ENCODE results near the gene SLC19A1. TPM values are rescaled to one million over a fixed set of nuclear protein-coding genes. Genes with fewer than 3 reads are reported as not detected.

The SLC19A1 gene
- total and polyA plus RNA-seq, 4 experiments from 2014 or later: 7.4 to 9.8 (median 8.2) TPM

DNA sequence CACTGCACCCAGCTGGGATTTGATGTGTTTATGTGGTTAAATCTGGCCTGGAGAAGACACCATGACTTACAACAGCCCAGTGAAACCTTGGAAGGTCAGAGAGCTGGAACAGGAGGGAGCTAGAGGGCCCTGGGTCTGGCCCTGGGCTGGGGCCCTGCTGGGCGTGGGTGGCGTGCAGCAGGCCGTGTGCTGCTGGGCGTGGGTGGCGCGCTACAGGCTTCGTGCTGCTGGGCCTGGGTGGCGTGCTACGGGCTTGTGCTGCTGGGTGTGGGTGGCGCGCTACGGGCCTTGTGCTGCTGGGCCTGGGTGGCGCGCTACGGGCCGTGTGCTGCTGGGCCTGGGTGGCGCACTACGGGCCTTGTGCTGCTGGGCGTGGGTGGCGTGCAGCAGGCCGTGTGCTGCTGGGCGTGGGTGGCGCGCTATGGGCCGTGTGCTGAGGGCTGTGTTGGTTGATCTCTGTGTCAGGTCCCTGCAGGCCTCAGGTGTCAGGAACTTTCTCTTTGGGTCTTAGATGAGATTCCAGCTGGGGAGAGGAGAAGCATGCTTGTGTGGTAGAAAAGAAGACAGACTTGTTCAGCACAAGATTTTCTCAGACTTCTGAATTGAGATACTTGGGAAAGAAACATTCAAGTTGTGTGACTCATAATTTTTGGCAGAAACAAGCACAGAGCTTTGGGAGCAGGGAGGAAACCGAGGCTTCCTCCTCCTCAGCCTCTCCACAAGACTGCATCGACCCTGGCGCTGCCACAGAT lies 71.3 kb downstream of the SLC19A1 start:
- intact Hi-C loops (cut with micrococcal nuclease): loop anchor here (10.0 kb wide), 1 partner anchor 454 kb away; no protein-coding TSS in a partner anchor
- ChIA-PET POLR2A (ENCODE audit: partially characterized antibody) (interaction anchor here (1.4 kb wide), 1 partner anchor 12 kb away, joined by 6 read pairs; no protein-coding TSS in a partner anchor), CTCF (ENCODE audit: partially characterized antibody) (interaction anchor here (1.4 kb wide), 1 partner anchor 333 kb away, joined by 3 read pairs; no protein-coding TSS in a partner anchor)
- peaks cover 9 to 17% (median 15%) of the 10 kb centered on the region in 4 donors for H3K4me1 Mint-ChIP-seq
- H3K9me3 ChIP-seq (ENCODE audit: control insufficient read depth in 1 of 2, low read length in 2 of 2): no peaks in the 10 kb centered on the region
- no peaks in the 10 kb centered on the region for H3K36me3 ChIP-seq (ENCODE audit: insufficient read depth, low read length)
- no peak overlapping the region for H3K27ac ChIP-seq (ENCODE audit: low read depth, low read length)
- H3K27me3 Mint-ChIP-seq: no peaks in the 10 kb centered on the region
- peak overlapping the region in 3 of 8 donors; percentile 13 to 63 (median 52) for H3K4me3 Mint-ChIP-seq
- no peaks in the 10 kb centered on the region for H3K36me3 Mint-ChIP-seq
- H3K4me3 ChIP-seq (ENCODE audit: low read length in 2 of 2): no peak overlapping the region
- peak overlapping the region in 6 of 7 donors; percentile 30 to 96 (median 88) for H3K27ac Mint-ChIP-seq
- H3K9me3 Mint-ChIP-seq: no peaks in the 10 kb centered on the region
- DNase-seq: peak; percentile 25 to 44 (median 31)
- peaks cover 13% of the 10 kb centered on the region for H3K4me1 ChIP-seq (ENCODE audit: insufficient read depth, low read length)
- H3K27me3 ChIP-seq (ENCODE audit: insufficient read depth, low read length): no peaks in the 10 kb centered on the region

- ChIA-PET CTCF (ENCODE audit: partially characterized antibody) (interaction anchor here (1.4 kb wide), 1 partner anchor 332 kb away, joined by 3 read pairs; no protein-coding TSS in a partner anchor), POLR2A (ENCODE audit: partially characterized antibody) (interaction anchor here (1.4 kb wide), 1 partner anchor 13 kb away, joined by 6 read pairs; no protein-coding TSS in a partner anchor)
- intact Hi-C loops (cut with micrococcal nuclease): loop anchor here (10.0 kb wide), 1 partner anchor 455 kb away; no protein-coding TSS in a partner anchor
- H3K9me3 ChIP-seq (ENCODE audit: control insufficient read depth in 1 of 2, low read length in 2 of 2): no peaks in the 10 kb centered on the region
- H3K4me3 Mint-ChIP-seq: peak overlapping the region in 2 of 8 donors; percentile 4 to 46
- DNase-seq: no peak
- peaks cover 9 to 17% (median 15%) of the 10 kb centered on the region in 4 donors for H3K4me1 Mint-ChIP-seq
- peaks cover 13% of the 10 kb centered on the region for H3K4me1 ChIP-seq (ENCODE audit: insufficient read depth, low read length)
- no peaks in the 10 kb centered on the region for H3K36me3 ChIP-seq (ENCODE audit: insufficient read depth, low read length)
- H3K4me3 ChIP-seq (ENCODE audit: low read length in 2 of 2): no peak overlapping the region
- H3K27ac Mint-ChIP-seq: peak overlapping the region in 4 of 7 donors; percentile 56 to 96 (median 82)
- no peaks in the 10 kb centered on the region for H3K27me3 ChIP-seq (ENCODE audit: insufficient read depth, low read length)
- no peak overlapping the region for H3K27ac ChIP-seq (ENCODE audit: low read depth, low read length)
- H3K36me3 Mint-ChIP-seq: no peaks in the 10 kb centered on the region
- no peaks in the 10 kb centered on the region for H3K9me3 Mint-ChIP-seq
- H3K27me3 Mint-ChIP-seq: peaks cover 0 to 2% of the 10 kb centered on the region in 2 donors
Observed at GRCh38 chr21:45470087-45470515, 72.1 kb downstream of the SLC19A1 start.

DNA sequence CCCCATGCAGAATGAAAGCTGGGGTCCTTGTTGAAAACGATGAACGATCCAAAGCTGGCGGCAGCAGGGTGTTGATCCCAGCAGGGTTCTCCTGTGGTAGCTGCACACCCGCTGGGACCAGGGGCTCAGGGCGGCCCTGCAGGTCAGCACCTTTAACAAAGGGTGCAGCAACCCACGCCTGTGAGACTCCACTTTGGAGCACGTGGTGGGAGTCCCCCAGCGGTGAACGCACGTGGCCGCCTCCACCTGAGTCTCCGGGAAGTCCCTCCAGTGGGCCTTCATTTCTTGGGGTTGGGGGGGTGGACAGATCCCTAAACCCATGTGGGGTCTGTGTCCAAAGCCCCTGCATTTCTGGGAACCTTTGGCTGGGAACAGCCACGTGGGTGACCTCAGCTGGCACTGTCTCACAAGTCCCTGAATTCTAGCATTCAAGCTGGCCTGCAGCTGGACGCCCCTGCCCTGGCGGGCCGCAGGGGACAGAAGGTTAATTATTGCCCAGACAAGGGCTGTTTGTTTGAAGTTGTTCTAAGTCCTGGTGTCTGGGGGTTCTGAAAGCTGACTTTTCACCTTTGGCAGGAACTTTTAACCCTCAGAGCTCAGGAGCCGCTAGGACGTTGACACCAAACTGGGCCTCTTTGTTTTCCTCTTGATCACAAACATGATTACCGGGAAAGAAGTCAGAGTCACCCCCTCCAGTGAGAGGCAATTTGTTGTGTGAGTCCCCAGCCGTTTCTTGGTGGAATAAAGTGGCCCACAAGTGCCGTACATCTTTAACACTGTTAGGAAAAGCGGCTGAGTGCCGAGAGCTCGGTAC lies 72.8 kb downstream of the SLC19A1 start:
- no peaks in the 10 kb centered on the region for H3K27me3 ChIP-seq (ENCODE audit: insufficient read depth, low read length)
- H3K4me3 Mint-ChIP-seq: peak overlapping the region in 1 of 8 donors; percentile 46
- H3K36me3 ChIP-seq (ENCODE audit: insufficient read depth, low read length): no peaks in the 10 kb centered on the region
- H3K4me1 Mint-ChIP-seq: peaks cover 9 to 17% (median 15%) of the 10 kb centered on the region in 4 donors
- DNase-seq: no peak
- H3K9me3 Mint-ChIP-seq: no peaks in the 10 kb centered on the region
- H3K27ac ChIP-seq (ENCODE audit: low read depth, low read length): no peak overlapping the region
- intact Hi-C loops (cut with micrococcal nuclease): loop anchor here (10.0 kb wide), 1 partner anchor 455 kb away; no protein-coding TSS in a partner anchor
- peaks cover 0 to 5% of the 10 kb centered on the region in 2 donors for H3K36me3 Mint-ChIP-seq
- no peaks in the 10 kb centered on the region for H3K9me3 ChIP-seq (ENCODE audit: control insufficient read depth in 1 of 2, low read length in 2 of 2)
- no peak overlapping the region for H3K4me3 ChIP-seq (ENCODE audit: low read length in 2 of 2)
- ChIA-PET POLR2A (ENCODE audit: partially characterized antibody) (no interaction called here), CTCF (ENCODE audit: partially characterized antibody) (no interaction called here)
- peak overlapping the region in 2 of 7 donors; percentile 56 to 96 for H3K27ac Mint-ChIP-seq
- H3K27me3 Mint-ChIP-seq: peaks cover 2 to 4% of the 10 kb centered on the region in 2 donors
- peaks cover 13% of the 10 kb centered on the region for H3K4me1 ChIP-seq (ENCODE audit: insufficient read depth, low read length)

DNA sequence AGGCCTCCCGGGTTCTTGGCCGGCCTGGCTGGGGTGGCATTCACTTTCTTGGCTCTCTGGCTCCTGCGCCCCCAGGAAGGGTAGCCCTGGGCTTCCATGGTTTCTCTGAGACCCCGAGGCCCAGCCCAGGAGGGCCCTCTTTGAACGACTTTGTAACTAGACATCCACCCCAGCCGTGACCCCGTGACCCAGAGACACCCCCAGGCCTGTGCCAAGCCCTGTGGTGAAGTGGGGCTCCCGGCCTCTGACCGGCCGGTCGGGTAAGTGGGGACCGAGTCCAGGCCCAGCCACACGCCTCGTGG lies 73.3 kb downstream of the SLC19A1 start:
- peaks cover 13% of the 10 kb centered on the region for H3K4me1 ChIP-seq (ENCODE audit: insufficient read depth, low read length)
- Mint-ChIP-seq H3K27me3 (peaks cover 2 to 4% of the 10 kb centered on the region in 2 donors), H3K4me1 (peaks cover 9 to 13% (median 11%) of the 10 kb centered on the region in 4 donors), H3K4me3 (no peak overlapping the region), H3K36me3 (peaks cover 0 to 5% of the 10 kb centered on the region in 2 donors), H3K27ac (no peak overlapping the region), H3K9me3 (no peaks in the 10 kb centered on the region)
- POLR2A ChIA-PET (ENCODE audit: partially characterized antibody): interaction anchor here (1.0 kb wide), 1 partner anchor 9 kb away, joined by 3 read pairs; no protein-coding TSS in a partner anchor
- CTCF ChIA-PET (ENCODE audit: partially characterized antibody): no interaction called here
- intact Hi-C loops (cut with micrococcal nuclease): no loop called here
- DNase-seq: no peak
- H3K36me3 ChIP-seq (ENCODE audit: insufficient read depth, low read length): no peaks in the 10 kb centered on the region
- no peaks in the 10 kb centered on the region for H3K9me3 ChIP-seq (ENCODE audit: control insufficient read depth in 1 of 2, low read length in 2 of 2)
- H3K27me3 ChIP-seq (ENCODE audit: insufficient read depth, low read length): no peaks in the 10 kb centered on the region
- H3K4me3 ChIP-seq (ENCODE audit: low read length in 2 of 2): no peak overlapping the region
- H3K27ac ChIP-seq (ENCODE audit: low read depth, low read length): no peak overlapping the region

DNA sequence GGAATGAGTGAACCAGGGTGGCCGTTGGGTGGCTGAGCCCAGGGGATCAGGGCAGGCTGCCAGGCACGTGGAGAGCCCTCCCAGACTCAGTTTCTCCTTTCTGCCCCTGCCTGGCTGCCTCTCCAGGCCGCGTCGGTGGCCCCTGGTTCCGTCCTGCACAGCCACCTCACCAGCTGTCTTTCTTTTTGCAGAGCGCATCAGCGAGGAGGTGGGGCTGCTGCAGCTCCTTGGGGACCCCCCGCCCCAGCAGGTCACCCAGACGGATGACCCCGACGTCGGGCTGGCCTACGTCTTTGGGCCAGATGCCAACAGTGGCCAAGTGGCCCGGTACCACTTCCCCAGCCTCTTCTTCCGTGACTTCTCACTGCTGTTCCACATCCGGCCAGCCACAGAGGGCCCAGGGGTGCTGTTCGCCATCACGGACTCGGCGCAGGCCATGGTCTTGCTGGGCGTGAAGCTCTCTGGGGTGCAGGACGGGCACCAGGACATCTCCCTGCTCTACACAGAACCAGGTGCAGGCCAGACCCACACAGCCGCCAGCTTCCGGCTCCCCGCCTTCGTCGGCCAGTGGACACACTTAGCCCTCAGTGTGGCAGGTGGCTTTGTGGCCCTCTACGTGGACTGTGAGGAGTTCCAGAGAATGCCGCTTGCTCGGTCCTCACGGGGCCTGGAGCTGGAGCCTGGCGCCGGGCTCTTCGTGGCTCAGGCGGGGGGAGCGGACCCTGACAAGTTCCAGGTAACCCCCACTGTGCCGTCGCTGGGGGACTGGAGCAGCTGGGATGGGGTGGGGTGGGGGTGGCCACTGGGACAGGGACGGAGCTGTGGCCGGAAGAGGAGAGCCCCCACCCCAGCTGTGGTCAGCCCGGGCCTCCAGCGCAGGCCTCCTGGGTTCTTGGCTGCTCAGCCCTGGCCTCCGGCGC lies 73.9 kb downstream of the SLC19A1 start:
- no peak overlapping the region for H3K4me3 Mint-ChIP-seq
- peaks cover 0 to 5% of the 10 kb centered on the region in 2 donors for H3K36me3 Mint-ChIP-seq
- intact Hi-C loops (cut with micrococcal nuclease): no loop called here
- H3K27ac Mint-ChIP-seq: no peak overlapping the region
- no peak for DNase-seq
- H3K36me3 ChIP-seq (ENCODE audit: insufficient read depth, low read length): no peaks in the 10 kb centered on the region
- H3K4me1 Mint-ChIP-seq: peaks cover 9 to 12% (median 10%) of the 10 kb centered on the region in 4 donors
- no peaks in the 10 kb centered on the region for H3K9me3 ChIP-seq (ENCODE audit: control insufficient read depth in 1 of 2, low read length in 2 of 2)
- no peak overlapping the region for H3K27ac ChIP-seq (ENCODE audit: low read depth, low read length)
- ChIA-PET POLR2A (ENCODE audit: partially characterized antibody) (interaction anchor here (1.0 kb wide), 1 partner anchor 9 kb away, joined by 3 read pairs; no protein-coding TSS in a partner anchor), CTCF (ENCODE audit: partially characterized antibody) (no interaction called here)
- peaks cover 2 to 4% of the 10 kb centered on the region in 2 donors for H3K27me3 Mint-ChIP-seq
- no peak overlapping the region for H3K4me3 ChIP-seq (ENCODE audit: low read length in 2 of 2)
- H3K9me3 Mint-ChIP-seq: no peaks in the 10 kb centered on the region
- no peaks in the 10 kb centered on the region for H3K27me3 ChIP-seq (ENCODE audit: insufficient read depth, low read length)
- H3K4me1 ChIP-seq (ENCODE audit: insufficient read depth, low read length): peaks cover 13% of the 10 kb centered on the region

DNA sequence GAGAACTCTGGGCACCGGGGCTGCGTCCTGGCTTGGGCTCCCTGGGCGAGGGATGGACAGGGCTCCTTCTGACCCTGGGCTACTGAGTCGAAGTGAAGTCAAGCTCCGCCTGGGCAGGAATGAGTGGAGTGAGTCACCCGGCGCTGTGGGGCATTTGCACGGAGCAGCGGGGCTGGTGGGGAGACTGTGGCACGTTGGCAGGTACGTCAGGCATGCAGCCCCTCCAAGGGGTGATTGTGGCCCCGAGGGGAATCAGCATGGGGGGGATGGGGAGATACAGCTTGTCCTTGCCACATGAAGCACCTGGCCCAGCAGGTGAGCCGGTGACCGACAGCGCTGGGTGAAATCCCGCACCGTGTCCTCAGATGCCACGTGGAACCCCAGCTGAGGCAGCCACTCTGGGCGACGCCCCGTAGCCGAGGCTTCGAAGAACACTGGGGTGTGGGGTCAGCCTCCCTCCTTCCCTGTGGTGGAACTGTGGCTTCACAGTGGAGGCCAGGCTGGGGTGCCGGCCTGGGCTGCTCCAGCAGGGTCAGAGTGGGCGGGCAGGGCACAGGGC lies 74.9 kb downstream of the SLC19A1 start:
- H3K4me3 ChIP-seq (ENCODE audit: low read length in 2 of 2): no peak overlapping the region
- Mint-ChIP-seq H3K4me3 (no peak overlapping the region), H3K27me3 (peaks cover 4 to 5% of the 10 kb centered on the region in 2 donors), H3K9me3 (peaks cover 0 to 6% (median 4%) of the 10 kb centered on the region in 8 donors), H3K4me1 (peaks cover 9 to 12% (median 10%) of the 10 kb centered on the region in 4 donors), H3K36me3 (peaks cover 0 to 7% of the 10 kb centered on the region in 2 donors), H3K27ac (no peak overlapping the region)
- intact Hi-C loops (cut with micrococcal nuclease): no loop called here
- CTCF ChIA-PET (ENCODE audit: partially characterized antibody): no interaction called here
- peaks cover 13% of the 10 kb centered on the region for H3K4me1 ChIP-seq (ENCODE audit: insufficient read depth, low read length)
- H3K27me3 ChIP-seq (ENCODE audit: insufficient read depth, low read length): no peaks in the 10 kb centered on the region
- H3K36me3 ChIP-seq (ENCODE audit: insufficient read depth, low read length): no peaks in the 10 kb centered on the region
- H3K9me3 ChIP-seq (ENCODE audit: control insufficient read depth in 1 of 2, low read length in 2 of 2): no peaks in the 10 kb centered on the region
- no peak overlapping the region for H3K27ac ChIP-seq (ENCODE audit: low read depth, low read length)
- POLR2A ChIA-PET (ENCODE audit: partially characterized antibody): no interaction called here
- DNase-seq: no peak
